ENCODE measurements around the gene IAH1. TPM values are rescaled to one million over a fixed set of nuclear protein-coding genes. Genes with fewer than 3 reads are reported as not detected.

The IAH1 gene
- total and polyA plus RNA-seq, 2 donors (not counting 3 experiments of a cell fraction or from before 2014, with no cell fraction given) = 43.4 to 44.0 TPM

GRCh38 chr2:9524291-9524690 lies 49.9 kb downstream of the IAH1 start:
- no peaks in the 10 kb centered on the region for H3K9me3 ChIP-seq (replicated peaks; ENCODE audit: control insufficient read depth, insufficient read depth, low read length)
- H3K4me3 ChIP-seq (replicated peaks in 1 of 3; ENCODE audit: insufficient read depth in 1 of 3, low read depth in 1 of 3, low read length in 3 of 3) = no peak overlapping the region
- dilution Hi-C loops (cut with MboI; ENCODE audit: extremely low pct_ligation_motif_present, low sequenced_read_pairs) = no loop called here
- BruUV-seq (replicated peaks) = no TSS peak
- H3K27ac ChIP-seq (ENCODE audit: insufficient read depth, low read depth, low read length) = no peak overlapping the region
- no peaks in the 10 kb centered on the region for H3K4me1 ChIP-seq (ENCODE audit: control insufficient read depth, extremely low read depth, insufficient read depth, low read length)
- CTCF ChIA-PET = interaction anchor here (1.4 kb wide), 1 partner anchor 23 kb away, joined by 3 read pairs; no protein-coding TSS in a partner anchor
- peaks cover 9 to 23% of the 10 kb centered on the region in 2 experiments for H3K36me3 ChIP-seq (ENCODE audit: control insufficient read depth in 2 of 2, extremely low read depth in 1 of 2, insufficient read depth in 2 of 2, low read length in 2 of 2)
- no peak overlapping the region for H3K4me2 ChIP-seq (ENCODE audit: insufficient read depth, low read length)
- H3K9ac ChIP-seq (replicated peaks; ENCODE audit: extremely low read depth, insufficient read depth, low read length) = no peak overlapping the region
- H4K20me1 ChIP-seq (replicated peaks; ENCODE audit: control insufficient read depth, extremely low read depth, insufficient read depth, low read length) = no peaks in the 10 kb centered on the region
- DNase-seq (ENCODE audit: low read depth, low spot score) (no peak), FAIRE-seq (no peak)
- no peaks in the 10 kb centered on the region for H3K9me1 ChIP-seq (replicated peaks; ENCODE audit: control insufficient read depth, extremely low read depth, insufficient read depth, low read length)
- no peak for TF ChIP-seq POLR2AphosphoS5 (IDR thresholded peaks at IDR 0.05; ENCODE audit: insufficient read depth, low read depth, low read length)
- no peak for TF ChIP-seq EZH2 (IDR thresholded peaks at IDR 0.05; ENCODE audit: borderline replicate concordance, low read depth, low read length, severe bottlenecking)
- no peak for TF ChIP-seq FOS (IDR thresholded peaks at IDR 0.05; ENCODE audit: borderline replicate concordance, insufficient read depth, low read length)
- no peak for TF ChIP-seq POLR2A (IDR thresholded peaks at IDR 0.05; ENCODE audit: low read depth, low read length)
- TF ChIP-seq MYC (IDR thresholded peaks at IDR 0.05; ENCODE audit: low read depth, low read length) = no peak
- TF ChIP-seq, protein P1, sequence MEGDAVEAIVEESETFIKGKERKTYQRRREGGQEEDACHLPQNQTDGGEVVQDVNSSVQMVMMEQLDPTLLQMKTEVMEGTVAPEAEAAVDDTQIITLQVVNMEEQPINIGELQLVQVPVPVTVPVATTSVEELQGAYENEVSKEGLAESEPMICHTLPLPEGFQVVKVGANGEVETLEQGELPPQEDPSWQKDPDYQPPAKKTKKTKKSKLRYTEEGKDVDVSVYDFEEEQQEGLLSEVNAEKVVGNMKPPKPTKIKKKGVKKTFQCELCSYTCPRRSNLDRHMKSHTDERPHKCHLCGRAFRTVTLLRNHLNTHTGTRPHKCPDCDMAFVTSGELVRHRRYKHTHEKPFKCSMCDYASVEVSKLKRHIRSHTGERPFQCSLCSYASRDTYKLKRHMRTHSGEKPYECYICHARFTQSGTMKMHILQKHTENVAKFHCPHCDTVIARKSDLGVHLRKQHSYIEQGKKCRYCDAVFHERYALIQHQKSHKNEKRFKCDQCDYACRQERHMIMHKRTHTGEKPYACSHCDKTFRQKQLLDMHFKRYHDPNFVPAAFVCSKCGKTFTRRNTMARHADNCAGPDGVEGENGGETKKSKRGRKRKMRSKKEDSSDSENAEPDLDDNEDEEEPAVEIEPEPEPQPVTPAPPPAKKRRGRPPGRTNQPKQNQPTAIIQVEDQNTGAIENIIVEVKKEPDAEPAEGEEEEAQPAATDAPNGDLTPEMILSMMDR (IDR thresholded peaks at IDR 0.05; ENCODE audit: extremely low read depth in 1 of 2, insufficient read depth in 1 of 2, low read depth in 1 of 2, low read length in 2 of 2) = no peak
- TF ChIP-seq GATA2 (IDR thresholded peaks at IDR 0.05; ENCODE audit: insufficient read depth, insufficient read length, low read depth, low read length) = no peak
- no peak for TF ChIP-seq JUN (IDR thresholded peaks at IDR 0.05; ENCODE audit: borderline replicate concordance, insufficient read depth, insufficient read length, low read depth)
- TF ChIP-seq, protein P2, sequence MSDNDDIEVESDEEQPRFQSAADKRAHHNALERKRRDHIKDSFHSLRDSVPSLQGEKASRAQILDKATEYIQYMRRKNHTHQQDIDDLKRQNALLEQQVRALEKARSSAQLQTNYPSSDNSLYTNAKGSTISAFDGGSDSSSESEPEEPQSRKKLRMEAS (IDR thresholded peaks at IDR 0.05; ENCODE audit: insufficient read depth, insufficient read length) = no peak
- H3K79me2 ChIP-seq (ENCODE audit: control insufficient read depth, insufficient read depth, low read length) = no peaks in the 10 kb centered on the region
- POLR2A ChIA-PET = no interaction called here
- no peak overlapping the region for H2AFZ ChIP-seq (ENCODE audit: low read depth, low read length)
- intact Hi-C loops (cut with micrococcal nuclease) = no loop called here
- H3K27me3 ChIP-seq (ENCODE audit: control insufficient read depth in 2 of 2, insufficient read depth in 2 of 2, low read length in 2 of 2) = no peaks in the 10 kb centered on the region

Measured in endothelial cell of umbilical vein (primary cell).